HG03025 (cell line): ENCODE data around the gene ARPC1A.
"Not testable (repeated sequence)": the region's sequence is repeated elsewhere in the genome, so short reads cannot be mapped to it uniquely, and the experiment has no call there.

Experiments
- ATAC-seq: cut with Tn5 transposase; IDR thresholded peaks from one replicate; pipeline ENCODE4 v1.9.1; 2021; ENCODE audit warnings: mild to moderate bottlenecking, moderate library complexity; ENCODE audit not compliant: unreplicated experiment, low FRiP score

Gene ARPC1A

GRCh38 chr7:99385564-99385963 lies 59.9 kb downstream of the ARPC1A start:
- ATAC-seq: no peak

- ATAC-seq: no peak
Measured at GRCh38 chr7:99386584-99387238, 61.0 kb downstream of the ARPC1A start.

- ATAC-seq: not testable (repeated sequence)
Measured at GRCh38 chr7:99387239-99387635, 61.5 kb downstream of the ARPC1A start.

- no peak for ATAC-seq
Measured at GRCh38 chr7:99387912-99388311, 62.2 kb downstream of the ARPC1A start.

GRCh38 chr7:99389772-99390171 lies 64.1 kb downstream of the ARPC1A start:
- ATAC-seq: no peak

- ATAC-seq: no peak
Measured at GRCh38 chr7:99390941-99391602, 65.4 kb downstream of the ARPC1A start.

GRCh38 chr7:99392046-99392445 lies 66.3 kb downstream of the ARPC1A start:
- no peak for ATAC-seq

- ATAC-seq: no peak
Measured at GRCh38 chr7:99392659-99393354, 67.1 kb downstream of the ARPC1A start.

GRCh38 chr7:99393355-99394187 lies 67.9 kb downstream of the ARPC1A start:
- ATAC-seq: no peak

GRCh38 chr7:99394188-99394502 lies 68.4 kb downstream of the ARPC1A start:
- ATAC-seq: no peak

GRCh38 chr7:99395616-99396327 lies 70.1 kb downstream of the ARPC1A start:
- ATAC-seq: no peak

- no peak for ATAC-seq
Measured at GRCh38 chr7:99396418-99397296, 71.0 kb downstream of the ARPC1A start.

- ATAC-seq: no peak
Measured at GRCh38 chr7:99397297-99397983, 71.7 kb downstream of the ARPC1A start.

GRCh38 chr7:99398891-99399445 lies 73.3 kb downstream of the ARPC1A start:
- no peak for ATAC-seq

GRCh38 chr7:99399597-99399996 lies 73.9 kb downstream of the ARPC1A start:
- ATAC-seq: no peak

GRCh38 chr7:99402854-99403253 lies 77.2 kb downstream of the ARPC1A start:
- ATAC-seq: no peak

GRCh38 chr7:99403764-99404163 lies 78.1 kb downstream of the ARPC1A start:
- ATAC-seq: no peak

GRCh38 chr7:99404235-99404976 lies 78.7 kb downstream of the ARPC1A start:
- ATAC-seq: no peak
